GM21447 (cell line): ENCODE measurements around the gene RAD18.

ENCODE experiments used
- ATAC-seq: cut with Tn5 transposase; IDR thresholded peaks from one replicate; pipeline ENCODE4 v1.9.1; 2021; ENCODE audit not compliant: unreplicated experiment

RAD18 gene

DNA sequence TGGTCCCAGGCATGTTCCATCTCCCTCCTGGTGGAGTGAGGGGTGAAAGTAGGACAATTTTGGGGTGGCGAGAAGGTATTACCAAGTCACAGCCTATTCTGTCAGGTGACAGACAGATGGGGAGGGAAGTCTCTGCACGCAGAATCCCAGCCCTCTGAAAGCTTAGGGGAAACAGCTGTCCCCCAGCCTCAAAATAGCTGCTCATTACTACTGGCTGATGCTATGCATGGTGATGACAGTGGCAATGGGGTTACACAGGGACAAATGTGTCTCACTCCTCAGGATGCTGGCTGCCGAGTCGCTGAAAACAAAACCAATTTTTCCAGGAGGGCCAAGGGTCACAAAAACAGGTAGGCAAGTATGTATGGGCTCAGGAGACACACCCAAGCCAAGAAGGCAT, 125.0 kb downstream of the RAD18 start:
- no peak for ATAC-seq

DNA sequence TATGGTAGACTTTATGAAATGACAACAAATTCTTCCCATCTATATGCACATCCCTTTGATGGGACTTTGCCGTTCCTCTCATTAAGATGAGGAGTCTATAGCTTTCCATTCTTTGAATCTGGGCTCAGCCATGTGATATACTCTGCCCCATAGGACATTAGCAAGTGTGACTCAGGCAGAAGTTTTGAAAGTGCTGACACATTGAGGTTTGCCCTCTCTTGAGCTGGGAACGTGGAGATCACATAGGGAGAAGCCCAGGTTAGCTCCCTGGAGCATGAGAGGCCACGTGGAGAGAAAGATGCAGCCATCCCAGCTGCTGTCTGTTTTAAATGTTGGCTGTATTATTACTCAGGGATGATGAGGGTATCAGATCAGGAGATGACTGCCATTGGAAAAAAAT, 126.1 kb downstream of the RAD18 start:
- no peak for ATAC-seq

DNA sequence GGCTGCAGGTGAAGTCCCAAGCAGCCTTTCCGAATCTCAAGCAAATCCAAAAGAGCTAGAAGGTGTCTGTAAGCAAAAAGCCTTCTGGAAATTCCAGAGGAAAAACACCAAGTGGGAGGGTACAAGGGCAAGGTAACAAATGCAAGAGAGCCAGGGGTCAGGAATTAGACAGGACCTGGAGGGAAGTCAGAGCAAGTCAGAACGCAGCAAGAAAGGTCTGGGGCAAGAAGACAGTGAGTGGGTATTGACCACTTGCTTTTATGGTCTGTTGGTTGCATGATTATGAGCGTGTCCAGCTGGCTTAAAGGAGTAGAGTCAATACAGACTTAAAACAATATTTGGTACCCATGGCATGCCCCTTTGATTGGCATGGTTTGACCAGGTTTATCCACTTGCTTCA, 127.2 kb downstream of the RAD18 start:
- ATAC-seq: no peak

DNA sequence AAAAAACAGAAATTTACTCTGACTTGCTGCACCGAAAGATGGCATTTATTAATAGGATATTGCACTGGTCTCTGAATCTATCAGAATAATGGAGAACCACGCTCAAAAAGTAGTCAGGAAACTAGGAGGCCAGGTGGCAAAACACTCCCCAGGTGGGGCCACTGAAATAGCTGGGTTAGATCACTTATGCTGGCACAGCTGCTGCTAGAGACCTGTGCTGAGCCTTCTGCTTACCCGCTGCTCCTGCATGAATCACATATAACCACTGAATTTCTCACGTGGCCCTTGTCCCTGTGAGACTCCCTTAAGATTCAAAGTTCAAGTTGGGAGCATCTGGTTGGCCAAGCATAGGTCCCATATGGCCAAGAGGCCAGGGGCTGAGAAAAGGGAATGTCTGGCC, 127.9 kb downstream of the RAD18 start:
- ATAC-seq: no peak

- no peak for ATAC-seq
Measured at GRCh38 chr3:8834974-8835373, 128.3 kb downstream of the RAD18 start.

DNA sequence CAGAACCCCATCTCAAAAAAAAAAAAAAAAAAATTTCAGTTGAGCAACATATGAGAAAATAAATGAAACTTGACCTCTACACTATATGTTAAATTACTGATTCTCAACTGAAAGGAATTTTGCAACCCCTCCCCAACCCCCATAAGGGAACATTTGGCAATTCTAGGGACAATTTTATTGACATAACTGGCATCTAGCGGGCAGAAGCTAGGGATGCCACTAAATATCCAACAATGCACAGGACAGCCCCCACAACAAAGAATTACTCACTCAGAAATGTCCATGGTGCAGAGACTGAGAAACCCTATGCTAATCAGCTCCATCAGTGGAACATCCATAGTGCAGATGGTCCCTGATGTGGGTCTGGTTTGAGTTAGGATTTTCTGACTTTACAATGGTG, 135.6 kb downstream of the RAD18 start:
- no peak for ATAC-seq
